GM18951 (cell line): ENCODE measurements around the gene SNIP1.
A peak's percentile ranks its signal among the peaks of the same experiment; 100 is the strongest.
"Not testable (repeated sequence)": the region's sequence is repeated elsewhere in the genome, so short reads cannot be mapped to it uniquely, and the experiment has no call there.

Experiments used
- POLR2A ChIP-seq: IDR thresholded peaks from 4 replicates; pipeline ENCODE4 v1.6.1; 2011; ENCODE audit warnings: mild to moderate bottlenecking; ENCODE audit not compliant: insufficient read length, insufficient read depth; ENCODE audit errors: extremely low read depth
- in situ Hi-C: fragments of 300-500 bp; cut with MboI; formaldehyde crosslinking; loops from one replicate; pipeline ENCODE4 v1.12.0; 2022; ENCODE audit warnings: low sequenced_read_pairs, mixed read lengths, inconsistent platforms; ENCODE audit not compliant: unreplicated experiment

Gene SNIP1

DNA sequence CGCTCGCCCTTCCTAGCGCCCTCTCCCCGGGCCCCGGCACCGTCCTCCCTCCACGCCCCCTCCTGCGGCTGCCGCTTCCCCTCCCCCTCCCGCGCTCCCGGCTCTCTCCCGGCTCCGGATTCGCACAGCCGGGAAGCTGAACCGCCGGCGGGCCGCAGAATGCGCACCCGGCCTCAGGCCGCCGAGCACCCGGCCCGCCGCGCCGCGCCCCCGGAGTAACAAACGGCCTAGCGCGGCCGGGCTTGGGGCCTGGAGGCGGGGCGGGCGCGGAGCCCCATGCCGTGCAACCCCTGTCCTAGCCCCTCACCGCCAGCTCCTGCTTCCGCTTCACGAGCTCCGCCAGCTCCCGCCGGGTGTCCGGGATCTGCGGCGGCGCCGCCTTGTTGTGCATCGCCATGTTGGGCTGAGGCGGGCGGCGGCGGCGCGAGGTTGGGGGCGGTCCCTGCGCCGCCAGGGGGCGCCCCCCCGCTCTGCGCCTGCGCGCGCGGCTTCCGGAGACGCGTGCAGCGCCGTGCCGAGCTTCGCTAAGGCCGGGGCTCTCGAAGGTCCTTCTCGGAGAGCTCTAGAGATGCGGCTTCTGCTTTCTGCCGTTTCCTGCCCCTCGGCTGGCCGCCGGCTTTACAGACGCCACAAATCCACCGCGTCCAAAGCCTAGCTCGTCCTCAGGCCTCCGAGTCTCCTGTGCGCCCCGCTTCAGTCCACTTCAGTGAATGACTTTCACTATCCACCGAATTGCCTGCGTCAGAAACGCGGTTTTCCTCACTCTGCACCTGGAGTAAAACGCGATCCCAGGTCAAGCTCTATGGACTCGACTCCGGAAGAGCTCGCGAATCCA, 39.5 kb downstream of the SNIP1 start, which contains the start of gene MEAF6:
Gene MEAF6, minus strand, starts transcription at position 417 of the 835 bp plus-strand sequence. Its CDS starts 20 bp downstream, at position 397.
- in situ Hi-C loops = no loop called here
- peak; percentile 88 for TF ChIP-seq POLR2A

DNA sequence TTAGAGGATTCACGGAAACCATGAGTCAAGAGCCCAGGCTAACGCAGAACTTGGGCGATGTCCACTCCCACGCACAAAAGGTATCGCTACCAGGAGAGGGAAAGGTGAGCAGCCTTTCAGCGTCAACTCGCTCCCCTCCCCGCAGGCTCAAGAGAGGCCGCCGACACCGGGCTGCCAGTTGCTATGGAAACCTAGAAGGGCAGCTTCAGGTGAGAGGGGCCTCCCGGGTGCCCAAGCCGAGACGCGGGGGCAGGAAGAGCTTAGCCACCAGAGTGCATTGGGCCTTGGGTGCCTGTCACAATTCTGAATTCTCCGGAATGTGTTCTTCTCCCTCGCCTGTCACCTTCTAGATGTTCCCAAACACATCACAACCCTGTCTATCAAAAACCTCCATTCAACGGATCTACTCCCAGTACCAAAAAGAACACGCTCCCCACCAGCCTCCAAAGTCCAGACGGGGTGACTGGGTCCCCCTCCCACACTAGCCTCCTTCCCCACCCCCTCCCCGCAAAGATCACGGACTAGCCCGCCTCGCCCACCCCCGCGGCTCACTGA, 40.2 kb downstream of the SNIP1 start:
- in situ Hi-C loops = no loop called here
- TF ChIP-seq POLR2A = no peak

DNA sequence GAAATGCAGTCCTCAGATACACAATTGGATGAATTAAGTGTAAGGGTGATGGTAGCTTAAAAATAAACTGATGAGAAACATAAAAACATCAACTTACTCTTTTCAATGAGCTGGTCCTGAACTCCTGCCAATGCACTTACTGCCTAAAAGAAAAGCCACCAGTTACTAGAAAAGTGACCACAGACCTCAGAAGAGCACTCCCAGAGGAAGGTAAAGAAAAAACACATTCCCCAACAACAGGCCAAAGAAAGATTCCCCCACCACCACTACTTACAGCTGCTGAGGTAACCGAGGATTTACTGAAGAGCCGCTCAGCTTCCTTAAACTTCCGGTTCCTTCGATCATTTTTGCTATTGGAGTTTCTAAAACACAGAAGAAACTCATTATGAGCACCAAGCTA, 44.9 kb downstream of the SNIP1 start:
- in situ Hi-C loops = no loop called here
- TF ChIP-seq POLR2A = no peak

DNA sequence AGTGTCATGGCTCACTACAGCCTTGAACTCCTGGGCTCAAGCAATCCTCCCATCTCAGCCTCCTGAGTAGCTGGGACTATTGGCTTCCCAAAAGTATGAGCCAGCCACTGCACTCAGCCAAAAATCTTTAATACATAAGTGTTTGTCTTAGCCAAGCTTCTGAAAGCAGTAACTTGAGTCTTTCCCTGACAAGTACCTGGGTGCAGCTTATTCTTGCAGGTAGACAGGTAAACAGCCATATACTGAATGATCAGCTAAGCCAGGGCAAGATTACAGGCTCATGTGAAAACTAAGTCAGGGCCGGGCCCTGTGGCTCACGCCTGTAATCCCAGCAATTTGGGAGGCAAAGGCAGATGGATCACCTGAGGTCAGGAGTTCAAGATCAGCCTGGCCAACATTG, 47.4 kb downstream of the SNIP1 start:
- TF ChIP-seq POLR2A = no peak
- in situ Hi-C loops = no loop called here

DNA sequence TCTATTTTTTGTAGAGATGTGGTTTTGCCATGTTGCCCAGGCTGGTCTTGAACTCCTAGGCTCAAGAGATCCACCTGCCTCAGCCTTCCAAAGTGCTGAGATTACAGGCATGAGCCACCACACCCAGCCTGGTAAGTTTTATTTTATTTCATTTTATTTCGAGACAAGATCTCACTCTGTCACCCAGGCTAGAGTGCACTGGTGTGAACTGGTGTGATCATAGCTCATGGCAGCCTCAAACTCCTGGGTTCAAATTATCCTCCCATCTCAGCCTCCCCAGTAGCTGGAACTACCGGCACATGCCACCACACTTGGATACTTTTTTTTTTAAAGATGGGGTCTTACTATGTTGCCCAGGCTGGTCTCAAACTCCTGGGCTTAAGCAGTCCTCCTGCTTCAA, 51.3 kb downstream of the SNIP1 start:
- in situ Hi-C loops = not testable (repeated sequence)

DNA sequence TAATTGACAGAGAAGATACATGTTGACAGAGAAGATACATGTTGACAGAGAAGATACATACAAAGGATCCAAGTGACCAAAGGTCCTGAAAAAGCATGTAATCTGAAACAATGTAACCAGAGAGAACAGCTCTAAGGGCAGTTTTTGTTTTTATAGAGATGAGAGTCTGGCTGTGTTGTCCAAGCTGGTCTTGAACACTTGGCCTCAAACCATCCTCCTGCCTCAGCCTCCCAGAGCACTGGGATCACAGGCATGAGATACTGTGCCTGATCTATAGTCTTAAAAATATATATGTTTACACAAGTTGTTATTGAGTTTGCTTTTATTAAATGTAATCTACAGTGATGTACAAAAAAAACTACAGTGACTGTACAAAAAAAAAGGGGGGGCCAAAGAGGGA, 52.0 kb downstream of the SNIP1 start:
- no peak for TF ChIP-seq POLR2A
- in situ Hi-C loops = no loop called here

DNA sequence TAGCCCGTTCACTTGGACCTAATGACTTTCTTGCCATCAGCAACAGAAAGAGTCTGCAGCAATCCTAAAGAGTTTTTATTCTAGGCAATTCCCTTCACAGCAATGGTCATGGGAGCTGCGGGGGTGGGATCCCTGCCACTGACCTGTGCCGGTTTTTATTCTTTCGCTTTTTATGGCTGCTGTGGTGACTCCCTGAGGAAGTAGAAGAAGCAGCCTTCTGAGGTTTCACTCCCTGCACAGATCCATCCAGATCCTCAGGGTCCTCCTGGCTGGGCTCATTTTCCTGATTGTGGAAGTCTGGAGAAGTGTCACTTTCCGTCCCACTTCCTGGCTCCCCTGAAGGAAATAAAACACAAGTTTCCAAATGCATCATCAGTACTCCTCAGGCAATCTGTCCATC, 52.4 kb downstream of the SNIP1 start:
- in situ Hi-C loops = no loop called here
- no peak for TF ChIP-seq POLR2A

DNA sequence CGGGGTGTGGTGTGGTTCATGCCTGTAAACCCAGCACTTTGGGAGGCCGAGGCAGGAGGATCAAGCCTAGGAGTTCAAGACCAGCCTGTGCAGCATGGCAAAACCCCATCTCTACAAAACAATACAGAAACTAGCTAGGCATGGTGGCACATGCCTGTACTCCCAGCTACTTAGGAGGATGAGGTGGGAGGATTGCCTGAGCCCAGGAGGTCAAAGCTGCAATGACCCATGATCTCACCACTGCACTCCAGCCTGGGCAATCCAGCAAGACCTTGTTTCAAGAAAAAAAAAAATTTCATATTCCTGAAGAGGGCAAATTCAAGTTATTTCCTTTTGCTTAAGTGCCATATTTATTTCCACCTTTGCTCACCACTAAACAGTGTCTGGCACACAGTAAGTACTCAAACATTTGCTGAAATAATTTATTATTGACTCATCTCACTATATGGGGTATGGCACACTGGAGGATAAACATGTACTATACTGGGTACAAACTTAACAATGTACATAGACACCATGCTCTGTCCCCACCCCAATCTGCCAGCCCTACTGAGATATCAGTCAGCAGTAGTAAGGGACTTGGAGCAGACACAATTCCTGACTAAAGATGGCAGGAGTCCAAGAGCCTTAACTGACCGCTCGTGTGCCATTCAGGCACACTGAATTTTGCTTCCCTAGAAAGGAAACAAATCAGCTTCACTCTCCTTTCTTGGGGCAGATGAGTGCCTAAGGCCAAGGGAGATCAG, 55.0 kb downstream of the SNIP1 start:
- in situ Hi-C loops = no loop called here
- no peak for TF ChIP-seq POLR2A

DNA sequence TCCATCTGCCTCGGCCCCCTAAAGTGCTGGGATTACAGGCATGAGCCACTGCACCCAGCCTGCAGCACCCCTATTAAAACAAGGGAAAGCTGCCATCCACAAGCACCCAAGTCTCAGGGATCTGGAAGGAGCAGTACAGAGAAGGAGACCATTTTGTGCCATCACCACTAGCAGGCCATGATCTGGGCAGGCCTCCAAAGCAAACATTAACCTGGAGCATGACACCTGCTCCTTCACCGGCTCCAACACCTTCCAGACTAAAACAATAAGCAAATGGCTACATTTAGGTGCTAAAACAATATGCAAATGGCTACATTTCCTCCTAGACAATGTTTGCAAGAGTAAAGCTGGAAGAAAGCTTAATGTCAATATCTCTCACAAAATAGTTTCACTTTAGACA, 56.3 kb downstream of the SNIP1 start:
- in situ Hi-C loops = no loop called here
- no peak for TF ChIP-seq POLR2A

DNA sequence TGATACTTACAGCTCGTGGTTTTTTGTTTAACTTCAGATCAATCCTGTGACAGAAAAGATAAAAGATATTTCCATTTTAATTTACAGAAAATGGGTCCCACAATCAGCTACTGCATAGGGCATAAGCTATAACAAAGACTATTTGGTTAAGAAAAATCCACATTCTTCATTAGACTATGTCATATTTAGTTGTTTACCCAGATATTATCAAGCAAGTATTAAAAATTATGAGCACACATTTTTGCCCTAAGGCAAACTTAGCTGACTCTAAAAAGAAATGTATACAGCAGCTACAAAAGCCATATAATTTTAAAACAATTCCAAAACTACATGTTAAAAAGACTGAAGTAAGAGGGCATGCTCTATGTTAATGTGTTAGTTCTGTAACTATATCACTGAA, 58.2 kb downstream of the SNIP1 start:
- in situ Hi-C loops = no loop called here
- no peak for TF ChIP-seq POLR2A

DNA sequence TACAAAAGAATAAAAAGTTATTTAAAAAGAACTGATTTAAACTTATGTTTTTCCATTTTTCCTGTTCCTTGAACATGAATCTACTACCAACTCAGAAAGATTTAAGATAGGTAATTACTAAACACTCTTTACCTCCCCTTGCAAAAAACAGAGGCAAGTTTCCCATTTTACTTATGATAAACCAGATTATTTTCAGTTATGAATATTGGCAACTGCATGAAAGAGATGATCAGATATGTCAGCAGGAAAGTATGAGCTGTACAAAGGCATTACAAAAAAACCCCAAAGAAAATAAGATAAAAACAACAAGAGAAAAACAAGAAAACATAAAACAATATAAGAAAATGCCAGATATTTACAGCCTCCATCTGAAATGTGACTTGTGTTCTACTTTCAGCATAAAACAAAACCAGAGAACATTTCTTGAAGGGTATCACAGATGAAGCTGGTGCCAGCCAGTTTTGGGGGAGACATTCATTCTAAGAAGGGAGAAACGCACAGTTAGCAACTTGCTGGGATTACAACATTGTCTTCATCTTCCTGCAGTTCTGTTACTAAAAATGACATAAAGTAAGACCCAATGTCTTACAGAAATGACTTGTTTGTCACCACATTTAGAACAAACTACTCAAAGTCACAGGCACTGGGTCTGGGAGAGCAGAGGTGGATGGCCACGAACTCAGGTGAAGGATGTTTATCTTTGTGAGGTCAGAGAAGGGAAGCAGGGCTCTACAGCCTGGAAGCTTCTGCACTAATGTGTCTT, 60.6 kb downstream of the SNIP1 start:
- in situ Hi-C loops = no loop called here
- no peak for TF ChIP-seq POLR2A

DNA sequence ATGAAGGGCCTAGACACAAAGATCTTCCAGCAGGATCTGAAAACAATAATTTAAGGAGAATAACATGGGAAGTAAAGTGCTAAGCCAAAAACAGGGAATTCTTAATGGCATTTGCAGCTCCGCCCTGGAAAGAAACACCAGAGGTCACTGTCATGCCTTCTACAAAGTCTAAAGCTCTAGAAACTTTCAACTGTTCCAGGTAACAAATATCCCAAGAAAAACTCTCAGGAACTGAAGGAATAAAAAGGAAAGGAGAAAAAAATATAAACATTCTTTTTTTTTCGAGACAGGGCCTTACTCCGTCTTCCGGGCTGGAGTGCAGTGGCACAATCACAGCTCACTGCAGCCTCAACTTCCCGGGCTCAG, 66.5 kb downstream of the SNIP1 start:
- in situ Hi-C loops = no loop called here

More for the DNA sequence above, 66.5 kb downstream of the SNIP1 start:
- TF ChIP-seq POLR2A = no peak
